Esophagus muscularis mucosa (tissue), 4 donors: ENCODE measurements around the gene GALNT13.

ENCODE experiments used
- EP300 ChIP-seq: sonication (generic); formaldehyde crosslinking; IDR thresholded peaks from one replicate; pipeline ENCODE4 v1.6.1; 2017; ENCODE audit warnings: antibody characterized with exemption
- POLR2A ChIP-seq: fragments of 450-650 bp; IDR thresholded peaks from one replicate; pipeline ENCODE4 v1.6.1; 2017; ENCODE audit warnings: antibody characterized with exemption, moderate library complexity, mild to moderate bottlenecking, low read depth
- POLR2AphosphoS5 ChIP-seq, 2 donors: sonication (generic); formaldehyde crosslinking; IDR thresholded peaks; one replicate each; pipeline ENCODE4 v1.6.1; 2017; ENCODE audit warnings: antibody characterized with exemption in 2 of 2
- TF ChIP-seq, protein P1 (sequence below), 3 experiments: fragments of 200-600 bp in 2 of 3; fragments of 450-650 bp in 1 of 3; sonication (generic) in 2 of 3; IDR thresholded peaks; one replicate each; pipeline ENCODE4 v1.5.1; 2017 to 2019; ENCODE audit warnings: antibody characterized with exemption in 3 of 3, mild to moderate bottlenecking in 2 of 3, moderate library complexity in 1 of 3

DNA sequence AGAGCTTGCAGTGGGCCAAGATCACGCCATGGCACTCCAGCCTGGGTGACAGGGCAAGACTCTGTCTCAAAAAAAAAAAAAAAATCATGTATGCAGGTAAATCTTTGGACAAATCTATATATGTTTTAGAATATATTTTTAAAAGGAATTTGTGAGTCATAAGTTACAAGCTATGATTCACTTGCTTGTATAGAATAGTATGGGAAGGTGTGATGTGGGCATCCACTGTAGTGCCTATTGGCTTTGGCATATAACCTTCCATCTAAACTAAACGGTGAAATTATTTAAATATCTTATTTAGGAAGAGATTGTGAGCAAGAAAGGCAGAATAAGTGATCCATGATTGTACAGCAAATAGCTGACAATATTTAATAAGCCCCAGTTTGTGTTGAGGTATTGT is 261.1 kb downstream of the GALNT13 start:
- no peak for TF ChIP-seq POLR2A
- no peak for TF ChIP-seq POLR2AphosphoS5 (IDR thresholded peaks at IDR 0.05)
- TF ChIP-seq, protein P1, sequence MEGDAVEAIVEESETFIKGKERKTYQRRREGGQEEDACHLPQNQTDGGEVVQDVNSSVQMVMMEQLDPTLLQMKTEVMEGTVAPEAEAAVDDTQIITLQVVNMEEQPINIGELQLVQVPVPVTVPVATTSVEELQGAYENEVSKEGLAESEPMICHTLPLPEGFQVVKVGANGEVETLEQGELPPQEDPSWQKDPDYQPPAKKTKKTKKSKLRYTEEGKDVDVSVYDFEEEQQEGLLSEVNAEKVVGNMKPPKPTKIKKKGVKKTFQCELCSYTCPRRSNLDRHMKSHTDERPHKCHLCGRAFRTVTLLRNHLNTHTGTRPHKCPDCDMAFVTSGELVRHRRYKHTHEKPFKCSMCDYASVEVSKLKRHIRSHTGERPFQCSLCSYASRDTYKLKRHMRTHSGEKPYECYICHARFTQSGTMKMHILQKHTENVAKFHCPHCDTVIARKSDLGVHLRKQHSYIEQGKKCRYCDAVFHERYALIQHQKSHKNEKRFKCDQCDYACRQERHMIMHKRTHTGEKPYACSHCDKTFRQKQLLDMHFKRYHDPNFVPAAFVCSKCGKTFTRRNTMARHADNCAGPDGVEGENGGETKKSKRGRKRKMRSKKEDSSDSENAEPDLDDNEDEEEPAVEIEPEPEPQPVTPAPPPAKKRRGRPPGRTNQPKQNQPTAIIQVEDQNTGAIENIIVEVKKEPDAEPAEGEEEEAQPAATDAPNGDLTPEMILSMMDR (IDR thresholded peaks at IDR 0.05), result no peak
- TF ChIP-seq EP300, result no peak
